Left hindlimb (tissue), 1 donor: ENCODE measurements around the gene ZSCAN5B.
"Not testable (repeated sequence)": the region's sequence is repeated elsewhere in the genome, so short reads cannot be mapped to it uniquely, and the experiment has no call there.

Source experiments
- DNase-seq: peaks from one replicate; pipeline ENCODE4 v3.0.0-alpha.2; 2018

The ZSCAN5B gene, protein sequence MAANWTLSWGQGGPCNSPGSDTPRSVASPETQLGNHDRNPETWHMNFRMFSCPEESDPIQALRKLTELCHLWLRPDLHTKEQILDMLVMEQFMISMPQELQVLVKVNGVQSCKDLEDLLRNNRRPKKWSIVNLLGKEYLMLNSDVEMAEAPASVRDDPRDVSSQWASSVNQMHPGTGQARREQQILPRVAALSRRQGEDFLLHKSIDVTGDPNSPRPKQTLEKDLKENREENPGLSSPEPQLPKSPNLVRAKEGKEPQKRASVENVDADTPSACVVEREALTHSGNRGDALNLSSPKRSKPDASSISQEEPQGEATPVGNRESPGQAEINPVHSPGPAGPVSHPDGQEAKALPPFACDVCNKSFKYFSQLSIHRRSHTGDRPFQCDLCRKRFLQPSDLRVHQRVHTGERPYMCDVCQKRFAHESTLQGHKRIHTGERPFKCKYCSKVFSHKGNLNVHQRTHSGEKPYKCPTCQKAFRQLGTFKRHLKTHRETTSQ

DNA sequence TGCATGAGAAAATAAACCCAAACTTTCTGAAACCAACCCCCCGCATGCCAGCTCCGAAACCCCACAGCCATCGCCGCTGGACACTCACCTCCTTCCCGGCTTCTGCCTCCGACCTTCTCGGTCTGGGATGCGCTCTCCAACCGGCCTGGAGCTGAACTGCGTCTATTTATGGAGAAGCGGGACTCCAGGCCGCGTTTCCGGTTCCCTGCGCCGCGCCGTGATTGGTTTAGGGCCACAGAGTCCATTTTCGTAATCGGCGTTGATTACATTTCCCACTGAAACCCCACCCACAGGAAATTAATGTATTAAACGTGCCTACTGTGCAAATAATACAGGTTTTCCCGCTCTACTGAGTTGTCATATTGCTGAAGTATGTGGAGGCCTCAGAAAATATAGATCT is at the start of gene ZSCAN5B:
Gene ZSCAN5B, minus strand, starts transcription at position 138 of the 400 bp plus-strand sequence. CDS start 4,731 bp downstream, outside the sequence.
- not testable (repeated sequence) for DNase-seq

DNA sequence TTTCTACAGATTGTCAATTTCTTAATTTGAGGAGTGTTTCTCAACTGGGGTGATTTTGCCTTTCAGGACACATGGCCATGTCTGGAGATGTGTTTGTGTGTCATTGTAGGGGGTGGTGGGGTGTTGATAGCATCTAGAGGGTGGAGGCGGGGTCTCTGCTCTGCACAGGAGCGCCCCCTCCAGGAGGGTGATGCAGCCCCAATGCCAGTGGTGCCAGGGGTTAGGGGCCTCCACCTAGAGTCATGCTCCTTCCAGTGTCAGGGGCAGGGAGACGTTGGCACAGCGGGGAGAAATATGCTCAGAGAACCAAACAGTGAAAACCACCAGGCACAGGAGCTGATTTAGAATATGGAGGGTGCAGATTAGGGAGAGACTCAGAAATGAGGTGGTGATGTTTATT is 48.2 kb upstream of the ZSCAN5B start:
- not testable (repeated sequence) for DNase-seq

DNA sequence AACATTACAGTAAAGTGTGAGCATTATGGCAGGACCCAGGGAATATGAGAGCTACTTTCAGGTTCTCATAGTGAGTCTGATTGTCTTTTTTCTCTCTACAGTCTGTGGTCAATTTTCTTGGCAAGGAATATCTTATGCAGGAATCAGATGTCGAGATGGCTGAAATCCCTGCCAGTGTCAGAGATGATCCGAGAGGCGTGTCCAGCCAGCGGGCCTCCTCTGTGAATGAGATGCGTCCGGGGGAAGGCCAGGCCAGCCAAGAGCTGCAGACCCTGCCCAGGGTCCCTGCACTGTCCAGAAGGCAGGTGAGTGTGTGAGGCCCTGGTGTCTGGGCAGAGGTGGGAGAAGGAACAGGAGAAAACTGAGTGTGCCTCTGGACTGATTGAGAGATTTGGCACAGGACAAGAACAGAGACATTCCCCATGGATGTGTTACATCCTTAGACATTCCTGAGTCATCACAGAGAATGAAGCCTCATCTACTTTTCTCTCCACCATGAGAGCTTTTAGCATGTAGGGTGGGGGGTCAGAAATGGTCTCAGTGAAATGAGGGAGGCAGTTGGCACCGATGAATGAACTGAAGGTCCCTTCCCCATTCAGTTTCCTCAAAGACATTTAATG is 47.6 kb upstream of the ZSCAN5B start:
- no peak for DNase-seq

DNA sequence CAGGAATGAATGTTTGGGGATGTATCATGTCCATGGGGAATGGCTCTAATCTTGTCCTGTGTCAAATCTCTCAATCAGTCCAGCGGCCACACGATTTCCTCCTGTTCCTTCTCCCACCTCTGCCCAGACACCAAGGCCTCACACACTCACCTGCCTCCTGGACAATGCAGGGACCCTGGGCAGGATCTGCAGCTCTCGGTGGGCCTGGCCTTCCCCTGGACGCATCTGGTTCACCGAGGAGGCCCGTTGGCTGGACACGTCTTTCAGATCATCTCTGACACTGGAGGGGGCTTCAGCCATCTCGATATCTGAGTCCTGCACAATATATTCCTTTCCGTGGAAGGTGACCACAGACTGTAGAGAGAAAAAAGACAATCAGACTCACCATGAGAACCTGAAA is 25.9 kb upstream of the ZSCAN5B start:
- DNase-seq = no peak

DNA sequence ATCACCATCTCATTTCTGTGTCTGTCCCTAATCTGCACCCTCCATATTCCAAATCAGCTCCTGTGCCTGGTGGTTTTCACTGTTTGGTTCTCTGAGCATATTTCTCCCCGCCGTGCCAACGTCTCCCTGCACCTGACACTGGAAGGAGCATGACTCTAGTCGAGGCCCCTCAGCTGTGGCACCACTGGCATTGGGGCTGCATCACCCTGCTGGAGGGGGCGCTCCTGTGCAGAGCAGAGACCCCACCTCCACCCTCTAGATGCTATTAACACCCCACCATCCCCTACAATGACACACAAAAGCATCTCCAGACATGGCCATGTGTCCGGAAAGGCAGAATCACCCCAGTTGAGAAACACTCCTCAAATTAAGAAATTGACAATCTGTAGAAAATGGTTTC is 25.3 kb upstream of the ZSCAN5B start:
- DNase-seq = no peak

DNA sequence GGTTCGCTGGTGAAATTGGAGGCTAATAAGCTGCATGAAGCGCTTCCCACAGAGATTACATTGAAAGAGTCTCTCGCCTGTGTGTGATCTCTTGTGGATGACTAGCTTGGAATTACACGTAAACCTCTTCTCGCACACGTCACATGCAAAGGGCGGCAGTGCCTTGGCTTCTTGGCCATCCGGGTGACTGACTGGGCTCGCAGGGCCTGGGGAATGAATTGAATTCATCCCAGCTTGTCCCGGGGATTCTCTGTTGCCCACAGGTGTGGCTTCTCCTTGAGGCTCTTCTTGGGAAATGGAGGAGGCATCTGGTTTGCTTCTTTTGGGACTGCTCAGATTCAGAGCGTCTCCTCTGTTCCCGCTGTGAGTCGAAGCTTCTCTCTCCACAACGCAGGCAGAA is 24.3 kb upstream of the ZSCAN5B start:
- DNase-seq = no peak

DNA sequence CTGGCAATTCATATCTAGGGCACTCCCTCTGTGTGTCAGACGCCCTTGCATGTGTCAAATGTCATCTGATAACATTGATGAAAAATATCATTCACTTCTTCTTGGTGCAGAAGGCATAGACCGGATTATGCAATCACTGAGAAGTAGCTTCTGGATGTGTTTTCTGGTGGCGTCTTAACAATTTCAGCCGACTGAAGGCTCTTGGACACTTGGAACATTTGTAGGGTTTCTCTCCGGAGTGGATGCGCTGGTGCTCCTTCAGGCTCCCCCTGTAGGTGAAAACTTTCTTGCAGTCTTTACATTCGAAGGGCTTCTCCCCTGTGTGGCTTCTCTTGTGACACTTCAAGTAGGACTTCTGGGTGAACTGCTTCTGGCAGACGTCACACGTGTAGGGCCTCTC is 23.9 kb upstream of the ZSCAN5B start:
- not testable (repeated sequence) for DNase-seq

DNA sequence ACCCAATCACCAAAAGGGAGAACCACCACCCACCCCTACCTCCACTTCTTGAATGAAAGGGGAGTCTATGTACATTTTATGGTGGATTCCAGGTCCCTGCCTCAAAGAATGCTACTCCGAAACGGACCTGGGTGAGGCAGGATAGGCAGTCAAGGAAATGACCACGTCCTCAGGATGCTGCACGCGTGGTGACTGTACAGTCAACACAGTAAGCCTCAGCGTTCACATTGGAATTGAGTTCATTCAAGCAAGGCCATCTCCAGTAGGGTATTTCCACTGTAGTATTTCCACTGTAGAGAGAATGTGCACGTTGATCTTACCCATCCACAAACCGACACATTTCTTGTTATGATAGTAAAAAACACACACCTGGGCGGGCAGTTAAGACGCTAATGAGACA is 21.4 kb upstream of the ZSCAN5B start:
- DNase-seq = no peak

DNA sequence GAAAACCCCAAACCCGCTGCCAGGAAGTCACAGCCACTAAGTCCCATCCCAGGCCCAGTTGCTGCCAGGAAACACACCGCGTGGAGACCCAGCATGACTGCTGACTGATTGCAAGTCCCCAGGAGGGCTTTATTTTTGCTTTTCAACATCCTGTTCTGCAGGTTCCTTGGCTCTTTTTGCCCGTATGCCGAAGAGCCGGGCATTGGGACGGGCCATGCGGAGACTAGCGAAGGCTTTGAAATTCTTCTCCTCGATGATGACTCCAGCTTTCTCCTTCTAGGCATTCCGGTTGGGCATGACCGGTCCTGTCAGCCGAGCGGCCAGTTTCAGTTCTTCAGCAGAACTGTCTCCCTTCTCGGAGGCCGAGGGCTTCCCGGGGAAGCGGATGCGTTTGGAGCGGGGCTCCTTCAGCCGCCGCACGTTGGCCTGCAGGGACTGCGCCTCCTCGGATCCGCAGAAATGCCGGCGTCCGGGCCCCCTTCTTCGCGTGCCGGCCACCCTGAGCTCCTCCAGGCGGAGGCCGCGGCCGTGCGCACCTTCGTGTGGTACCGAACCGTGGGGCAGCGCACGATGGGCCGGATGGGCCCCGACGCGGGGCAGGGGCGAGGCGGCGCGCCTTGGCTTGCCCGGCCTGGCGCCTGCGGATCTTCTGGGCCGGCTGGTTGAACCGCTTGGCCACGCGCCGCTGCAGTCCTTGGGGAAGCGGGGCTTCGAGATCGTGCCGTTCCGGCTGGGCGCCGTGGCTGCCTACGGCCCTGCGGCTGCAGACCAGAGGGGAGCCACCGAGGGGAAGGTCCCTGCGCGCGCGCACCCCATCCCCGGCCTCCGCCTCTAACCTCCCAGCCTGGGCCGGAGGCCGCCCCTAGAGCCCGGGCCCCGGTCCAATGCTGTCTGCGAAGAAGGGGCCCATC is 19.7 kb upstream of the ZSCAN5B start:
- peak; percentile 40 for DNase-seq

DNA sequence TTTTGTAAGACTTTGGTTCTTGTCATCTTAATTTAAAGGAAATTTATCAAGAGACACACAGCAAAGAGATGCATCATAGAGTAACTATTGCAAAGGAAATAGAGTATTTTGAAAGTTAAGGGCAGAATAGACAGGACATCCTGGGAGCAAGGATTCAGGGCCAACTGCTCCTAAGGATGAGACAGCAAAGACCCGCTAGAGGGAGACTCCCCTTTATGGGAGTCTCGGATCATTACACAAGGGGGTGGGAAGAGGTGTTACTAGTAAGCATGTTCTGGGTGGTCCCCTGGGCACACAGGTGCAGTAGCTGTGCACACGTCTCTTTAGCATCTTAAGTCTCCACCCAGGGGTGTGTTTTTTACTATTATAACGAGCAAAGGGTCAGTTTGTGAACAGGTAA is 14.1 kb upstream of the ZSCAN5B start:
- no peak for DNase-seq

DNA sequence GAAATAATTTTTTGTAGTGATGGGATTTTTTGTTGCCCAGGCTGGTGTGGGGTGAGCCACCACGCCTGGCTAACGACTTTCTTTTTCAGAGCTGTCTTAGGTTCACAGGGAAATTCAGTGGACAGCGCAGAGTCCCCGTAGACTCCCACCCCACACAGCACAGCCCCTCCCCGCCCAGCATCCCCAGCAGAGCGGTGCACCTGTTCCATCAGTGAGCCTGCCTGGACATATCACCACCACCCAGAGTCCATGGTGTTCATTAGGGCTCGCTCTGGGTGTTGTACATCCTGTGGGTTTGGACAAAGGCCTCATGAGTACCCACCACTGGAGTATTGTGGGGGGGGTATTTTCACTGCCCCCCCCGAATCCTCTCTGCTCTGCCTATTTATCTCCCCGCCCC is 12.5 kb upstream of the ZSCAN5B start:
- DNase-seq = not testable (repeated sequence)

DNA sequence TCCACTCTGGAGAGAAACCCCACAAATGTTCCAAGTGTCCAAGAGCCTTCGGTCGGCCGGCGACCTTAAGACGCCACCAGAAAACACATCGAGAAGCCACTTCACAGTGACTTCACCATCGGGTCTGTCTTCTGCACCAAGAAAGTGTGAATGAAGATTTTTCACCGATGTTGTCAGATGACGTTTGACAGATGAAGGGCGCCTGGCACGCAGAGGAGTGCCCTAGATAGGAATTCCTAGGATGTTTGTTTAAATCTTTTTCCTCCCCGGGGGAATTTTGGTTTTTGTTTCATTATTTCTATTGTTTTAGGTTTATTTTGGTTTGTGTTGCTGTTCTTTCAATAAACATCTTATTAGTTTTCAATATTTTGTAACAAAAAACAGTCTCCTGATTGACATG is 11.5 kb upstream of the ZSCAN5B start:
- DNase-seq = no peak

DNA sequence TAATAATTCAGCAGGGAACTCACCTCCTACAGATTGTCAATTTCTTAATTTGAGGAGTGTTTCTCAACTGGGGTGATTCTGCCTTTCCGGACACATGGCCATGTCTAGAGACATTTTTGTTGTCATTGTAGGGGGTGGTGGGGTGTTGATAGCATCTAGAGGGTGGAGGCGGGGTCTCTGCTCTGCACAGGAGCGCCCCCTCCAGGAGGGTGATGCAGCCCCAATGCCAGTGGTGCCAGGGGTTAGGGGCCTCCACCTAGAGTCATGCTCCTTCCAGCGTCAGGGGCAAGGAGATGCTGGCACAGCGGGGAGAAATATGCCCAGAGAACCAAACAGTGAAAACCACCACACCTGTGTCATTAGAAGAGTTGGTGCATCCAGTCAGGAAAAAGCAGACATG is 10.0 kb upstream of the ZSCAN5B start:
- DNase-seq = not testable (repeated sequence)

DNA sequence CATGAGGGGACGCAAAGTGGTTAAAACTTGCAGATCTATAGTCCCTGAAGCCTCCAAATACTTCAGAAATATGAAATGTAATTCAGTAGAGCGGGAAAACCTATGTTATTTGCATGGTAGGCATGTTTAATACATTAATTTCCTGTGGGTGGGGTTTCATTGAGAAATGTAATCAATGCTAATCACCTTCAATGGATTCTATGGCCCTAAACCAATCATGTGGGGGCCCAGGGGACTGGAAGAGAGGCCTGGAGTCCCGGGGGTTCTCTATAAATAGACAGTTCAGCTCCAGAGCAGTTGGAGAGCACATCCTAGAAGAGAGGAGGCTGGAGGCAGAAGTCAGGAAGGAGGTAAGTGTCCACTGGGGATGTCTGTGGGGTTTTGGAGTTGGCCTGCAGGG is 4.4 kb upstream of the ZSCAN5B start, which contains the start of gene ZSCAN5C:
Gene ZSCAN5C, plus strand, starts transcription at position 301 of the 400 bp plus-strand sequence. CDS start 3,641 bp downstream, outside the sequence.
- DNase-seq = no peak

DNA sequence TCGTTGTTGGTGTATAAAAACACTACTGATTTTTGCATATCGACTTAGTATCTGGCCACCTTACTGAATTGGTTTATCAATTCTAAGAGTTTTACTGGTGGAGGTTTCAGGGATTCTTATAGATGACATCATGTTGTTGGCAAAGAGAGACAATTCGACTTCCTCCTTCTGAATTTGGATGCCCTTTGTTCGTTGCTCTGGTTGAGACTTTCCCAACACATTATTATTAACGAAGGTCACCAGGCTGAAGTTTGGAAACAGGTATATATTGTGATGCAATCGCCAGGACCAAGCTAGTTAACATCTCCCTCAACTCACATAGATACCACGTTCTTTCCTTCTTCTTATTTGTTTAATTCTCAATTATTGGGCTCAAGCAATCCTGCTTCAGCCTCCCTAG is 2.1 kb upstream of the ZSCAN5B start:
- no peak for DNase-seq

DNA sequence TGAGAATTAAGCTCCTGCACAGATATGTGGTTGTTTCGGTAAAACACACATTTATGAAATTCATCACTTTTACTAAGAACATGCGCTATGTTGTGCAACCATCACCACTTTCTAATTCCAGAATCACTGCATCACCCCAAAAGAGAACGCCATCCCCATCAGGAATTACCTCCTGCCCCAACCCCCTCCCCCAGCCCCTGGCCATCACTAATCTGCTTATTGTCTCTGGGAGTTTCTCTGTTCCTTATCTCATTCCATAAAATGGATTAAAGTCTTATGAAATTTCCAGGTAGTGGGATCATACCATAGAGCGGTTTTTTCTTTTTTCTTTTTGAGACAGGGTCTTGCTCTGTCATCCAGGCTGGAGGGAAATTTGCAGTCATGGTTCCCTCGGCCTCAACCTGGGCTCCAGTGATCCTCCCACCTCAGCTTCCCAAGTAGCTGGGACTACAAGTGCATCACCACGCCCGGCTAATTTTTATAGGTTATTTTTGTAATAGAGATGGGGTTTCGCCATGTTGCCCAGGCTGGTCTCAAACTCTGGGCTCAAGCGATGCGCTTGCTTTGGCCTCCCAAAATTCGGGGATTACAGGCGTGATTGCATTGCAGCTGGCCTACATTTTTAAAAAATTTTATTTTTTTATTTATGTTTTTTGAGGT is 3.5 kb downstream of the ZSCAN5B start:
- DNase-seq = no peak

DNA sequence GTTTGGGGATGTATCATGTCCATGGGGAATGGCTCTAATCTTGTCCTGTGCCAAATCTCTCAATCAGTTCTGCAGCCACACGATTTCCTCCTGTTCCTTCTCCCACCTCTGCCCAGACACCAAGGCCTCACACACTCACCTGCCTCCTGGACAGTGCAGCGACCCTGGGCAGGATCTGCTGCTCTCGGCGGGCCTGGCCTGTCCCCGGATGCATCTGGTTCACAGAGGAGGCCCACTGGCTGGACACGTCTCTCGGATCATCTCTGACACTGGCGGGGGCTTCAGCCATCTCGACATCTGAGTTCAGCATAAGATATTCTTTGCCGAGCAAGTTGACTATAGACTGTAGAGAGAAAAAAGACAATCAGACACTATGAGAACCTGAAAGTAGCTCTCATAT is 5.9 kb downstream of the ZSCAN5B start:
- DNase-seq = no peak

DNA sequence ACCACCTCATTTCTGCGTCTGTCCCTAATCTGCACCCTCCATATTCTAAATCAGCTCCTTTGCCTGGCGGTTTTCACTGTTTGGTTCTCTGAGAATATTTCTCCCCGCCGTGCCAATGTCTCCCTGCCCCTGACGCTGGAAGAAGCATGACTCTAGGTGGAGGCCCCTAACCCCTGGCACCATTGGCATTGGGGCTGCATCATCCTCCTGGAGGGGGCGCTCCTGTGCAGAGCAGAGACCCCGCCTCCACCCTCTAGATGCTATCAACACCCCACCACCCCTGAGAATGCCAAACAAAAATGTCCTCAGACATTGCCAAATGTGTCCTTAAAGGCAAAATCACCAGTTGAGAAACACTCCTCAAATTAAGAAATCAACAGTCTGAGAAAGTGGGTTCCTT is 6.5 kb downstream of the ZSCAN5B start:
- DNase-seq = no peak

DNA sequence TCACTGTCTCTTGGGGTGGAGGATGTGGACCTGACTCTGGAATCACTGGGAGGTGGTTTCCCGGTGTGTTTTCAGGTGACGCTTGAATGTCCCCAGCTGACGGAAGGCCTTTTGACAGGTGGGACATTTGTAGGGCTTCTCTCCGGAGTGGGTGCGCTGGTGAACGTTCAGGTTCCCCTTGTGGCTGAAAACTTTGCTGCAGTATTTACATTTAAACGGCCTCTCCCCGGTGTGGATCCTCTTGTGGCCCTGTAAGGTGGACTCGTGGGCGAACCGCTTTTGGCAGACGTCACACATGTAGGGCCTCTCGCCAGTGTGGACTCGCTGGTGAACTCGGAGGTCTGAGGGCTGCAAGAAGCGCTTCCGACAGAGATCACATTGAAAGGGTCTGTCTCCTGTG is 7.8 kb downstream of the ZSCAN5B start:
- no peak for DNase-seq

DNA sequence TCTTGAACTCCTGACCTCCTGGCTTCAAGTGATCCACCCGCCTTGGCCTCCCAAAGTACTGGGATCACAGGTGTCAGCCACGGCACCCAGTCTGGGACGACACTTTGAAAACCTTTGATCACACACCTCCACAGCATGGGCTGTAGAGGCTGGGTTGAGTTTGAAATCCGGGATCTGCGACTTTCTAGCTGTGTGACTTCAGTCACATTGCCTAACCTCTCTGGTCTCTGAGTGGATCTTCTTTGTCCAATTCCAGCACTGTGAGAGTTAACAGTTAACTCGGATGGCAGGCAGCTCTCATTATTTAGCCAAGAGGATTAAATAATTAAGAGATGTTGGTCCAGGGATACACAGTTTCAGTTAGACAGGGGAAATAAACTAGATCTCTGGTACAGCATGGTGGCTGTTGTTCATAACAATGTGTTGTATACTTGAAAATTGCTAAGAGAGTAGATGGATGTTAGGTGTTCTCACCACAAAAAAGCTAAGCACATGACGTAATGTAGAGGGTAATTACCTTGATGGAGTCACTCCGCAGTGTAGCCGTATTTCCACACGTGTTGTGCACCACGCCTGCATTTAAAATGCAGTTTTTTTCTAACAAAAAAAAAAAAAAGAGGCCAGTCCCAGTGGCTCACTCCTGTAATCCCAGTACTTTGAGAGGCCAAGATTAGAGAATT is 19.9 kb downstream of the ZSCAN5B start:
- DNase-seq = no peak

DNA sequence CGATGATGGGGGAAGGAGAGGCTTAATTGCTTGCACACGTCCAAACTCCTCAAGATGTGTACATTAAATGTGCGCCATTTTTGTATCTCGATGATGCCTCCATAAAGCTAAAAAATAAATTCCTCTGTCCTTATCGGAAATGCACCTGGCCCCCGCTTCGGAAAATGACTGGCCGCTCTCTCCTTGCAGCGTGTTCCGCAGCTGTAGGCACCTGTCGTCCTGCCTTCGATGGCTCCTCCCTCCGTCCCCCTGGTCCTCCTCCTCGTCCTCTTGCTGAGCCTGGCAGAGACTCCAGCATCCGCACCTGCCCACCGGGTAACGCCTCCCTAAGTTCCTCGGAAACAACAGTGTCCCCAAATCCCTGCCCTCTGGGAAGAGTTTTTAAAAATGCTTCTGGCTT is 20.7 kb downstream of the ZSCAN5B start:
- no peak for DNase-seq

DNA sequence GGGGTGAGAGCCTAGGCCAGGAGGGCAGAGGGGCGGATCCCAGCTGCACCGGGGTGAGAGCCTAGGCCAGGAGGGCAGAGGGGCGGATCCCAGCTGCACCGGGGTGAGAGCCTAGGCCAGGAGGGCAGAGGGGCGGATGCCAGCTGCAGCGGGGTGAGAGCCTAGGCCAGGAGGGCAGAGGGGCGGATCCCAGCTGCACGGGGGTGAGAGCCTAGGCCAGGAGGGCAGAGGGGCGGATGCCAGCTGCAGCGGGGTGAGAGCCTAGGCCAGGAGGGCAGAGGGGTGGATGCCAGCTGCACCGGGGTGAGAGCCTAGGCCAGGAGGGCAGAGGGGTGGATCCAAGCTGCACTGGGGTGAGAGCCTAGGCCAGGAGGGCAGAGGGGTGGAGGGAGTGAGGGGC is 21.3 kb downstream of the ZSCAN5B start:
- DNase-seq = not testable (repeated sequence)
